Measurements from ENCODE around the gene DPP10.
"Not testable (repeated sequence)": the region's sequence is repeated elsewhere in the genome, so short reads cannot be mapped to it uniquely, and the experiment has no call there.

DPP10 gene

GRCh38 chr2:115305712-115306111, 863.3 kb downstream of the DPP10 start:
- no peak for DNase-seq

- DNase-seq: no peak
Observed at GRCh38 chr2:115314119-115314518, 871.7 kb downstream of the DPP10 start.

DNA sequence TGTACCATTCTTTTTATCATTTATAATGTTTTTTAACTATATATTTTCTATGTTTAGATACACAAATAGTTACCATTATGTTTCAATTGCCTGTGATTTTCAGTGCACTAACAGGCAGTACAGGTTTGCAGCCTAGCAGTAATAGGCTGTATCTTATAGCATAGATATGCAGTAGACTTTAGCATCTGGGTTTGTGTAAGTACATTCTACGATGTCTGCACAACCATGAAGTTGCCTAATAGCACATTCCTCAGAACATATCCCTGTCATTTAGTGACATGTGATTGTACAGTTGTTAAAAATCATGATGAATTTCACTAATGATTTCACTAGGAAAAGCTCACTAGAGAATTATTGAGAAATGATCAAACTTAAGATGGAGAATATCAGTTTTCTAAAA, 884.6 kb downstream of the DPP10 start:
- no peak for DNase-seq

DNA sequence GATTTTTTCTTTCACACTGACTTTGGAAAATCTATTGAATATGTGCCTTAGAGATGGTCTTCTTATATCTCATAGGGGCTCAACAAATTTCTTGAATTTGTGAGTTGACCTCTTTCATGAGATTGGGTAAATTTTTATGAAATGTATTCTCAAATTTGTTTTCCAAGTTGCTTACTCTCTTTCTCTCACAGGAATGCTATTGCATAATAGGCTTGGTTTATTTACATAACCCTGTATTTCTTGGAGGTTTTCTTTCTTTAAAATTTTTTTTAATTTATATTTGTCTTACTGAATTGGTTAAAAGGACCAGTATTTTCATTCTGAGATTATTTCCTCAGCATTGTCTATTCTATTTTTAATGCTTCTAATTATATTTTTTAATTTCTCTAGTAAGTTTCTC, 917.1 kb downstream of the DPP10 start:
- DNase-seq: no peak

DNA sequence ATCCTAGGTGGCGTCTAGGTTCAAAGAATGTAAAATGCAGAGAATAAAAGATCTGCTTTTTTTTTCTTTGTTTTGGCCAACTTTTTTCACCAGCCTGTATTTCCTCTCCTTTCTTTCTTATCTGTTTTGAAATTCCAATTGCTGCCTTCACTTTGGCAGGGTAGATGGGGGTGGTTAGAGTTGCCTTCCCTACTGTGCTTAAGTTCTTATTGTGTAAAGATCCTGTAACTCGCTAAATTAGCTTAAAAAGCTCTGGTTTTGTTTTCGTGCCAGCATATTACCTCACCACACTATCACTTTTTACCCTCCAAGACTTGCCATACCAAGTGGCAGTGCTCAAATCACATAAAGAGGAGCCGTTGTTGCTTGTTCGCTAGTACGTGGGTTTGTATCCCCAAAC, 921.7 kb downstream of the DPP10 start:
- DNase-seq: no peak

DNA sequence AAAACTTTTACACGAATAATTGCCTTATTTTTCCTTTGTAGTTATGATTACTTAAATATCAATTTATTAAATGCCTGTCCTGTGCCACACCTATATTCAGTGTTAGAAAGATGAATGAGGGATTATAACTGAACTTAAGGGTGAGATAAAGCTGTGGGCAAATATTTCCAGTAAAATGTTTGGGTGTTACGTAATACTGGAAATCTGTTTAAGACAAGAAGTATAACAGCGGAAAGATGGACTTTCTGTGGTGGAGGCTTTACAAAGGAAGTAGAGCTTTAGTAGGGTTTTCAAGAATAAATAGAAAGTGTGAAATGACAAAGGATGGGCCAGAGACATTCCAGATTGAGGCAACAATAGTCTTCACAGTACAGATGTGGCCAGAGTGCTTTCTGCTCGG, 927.0 kb downstream of the DPP10 start:
- DNase-seq: no peak

GRCh38 chr2:115374981-115375380, 932.5 kb downstream of the DPP10 start:
- DNase-seq: no peak

DNA sequence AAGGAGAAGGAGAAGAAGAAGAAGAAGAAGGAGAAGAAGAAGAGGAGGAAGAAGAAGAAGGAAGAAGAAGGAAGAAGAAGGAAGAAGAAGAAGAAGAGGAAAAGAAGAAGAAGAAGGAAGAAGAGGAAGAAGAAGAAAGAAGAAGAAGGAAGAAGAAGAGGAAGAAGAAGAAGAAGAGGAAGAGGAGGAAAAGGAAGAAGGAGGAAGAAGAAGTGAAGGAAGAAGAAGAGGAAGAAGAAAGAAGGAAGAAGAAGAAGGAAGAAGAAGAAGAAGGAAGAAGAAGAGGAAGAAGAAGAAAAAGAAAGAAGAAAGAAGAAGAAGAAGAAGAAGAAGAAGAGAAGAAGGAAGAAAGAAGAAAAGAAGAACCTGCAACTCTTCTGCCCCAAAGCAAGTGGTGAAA, 942.0 kb downstream of the DPP10 start:
- DNase-seq: no peak

- DNase-seq: no peak
Observed at GRCh38 chr2:115386465-115386864, 944.0 kb downstream of the DPP10 start.

DNA sequence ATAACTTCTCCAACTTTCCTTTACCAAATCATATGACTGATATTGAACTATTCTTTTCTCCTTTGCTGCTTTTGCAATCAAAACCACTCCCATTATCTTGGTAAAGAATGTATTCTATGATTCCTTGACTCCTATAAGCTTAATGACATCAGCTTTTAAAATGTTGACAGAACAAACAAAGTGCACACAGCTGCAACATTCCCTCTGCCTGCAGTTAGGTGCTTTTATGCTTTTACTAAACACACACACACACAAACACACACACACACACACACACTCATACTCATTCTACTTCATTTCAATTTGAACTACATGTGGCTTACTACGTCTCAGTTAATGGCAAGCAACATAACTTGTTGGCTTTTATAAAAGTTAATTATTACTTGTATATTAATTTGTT, 946.6 kb downstream of the DPP10 start:
- DNase-seq: no peak

DNA sequence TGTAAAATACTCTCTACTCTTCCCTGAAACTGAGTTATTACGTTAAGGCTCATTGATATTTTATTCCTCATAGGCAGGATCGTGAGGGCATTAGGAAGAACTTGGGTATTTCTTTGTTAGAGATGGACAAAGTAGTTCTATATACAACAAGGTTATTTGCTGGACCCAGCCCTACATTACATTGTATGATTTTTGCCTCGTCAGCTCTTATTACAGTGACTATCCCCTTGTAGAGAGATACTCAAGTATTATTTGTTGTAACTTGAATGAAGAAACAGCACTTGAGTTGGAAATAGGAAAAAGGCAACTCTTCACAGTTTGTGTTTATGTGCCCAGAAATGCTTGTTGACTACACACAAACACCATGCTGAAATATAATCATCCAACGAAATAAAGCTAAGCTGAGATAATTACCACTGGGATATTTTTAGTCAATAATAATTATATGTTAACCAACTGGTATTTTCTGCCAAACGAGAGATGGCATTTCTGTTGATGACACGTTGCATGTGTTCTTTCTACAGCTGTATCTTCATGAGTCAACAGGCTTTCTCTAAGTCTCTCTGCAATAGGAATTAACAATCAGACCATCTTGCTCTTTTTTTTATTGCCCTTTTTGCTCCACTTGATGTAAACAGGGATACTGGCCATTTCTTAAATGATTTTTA, 947.6 kb downstream of the DPP10 start:
- no peak for DNase-seq

DNA sequence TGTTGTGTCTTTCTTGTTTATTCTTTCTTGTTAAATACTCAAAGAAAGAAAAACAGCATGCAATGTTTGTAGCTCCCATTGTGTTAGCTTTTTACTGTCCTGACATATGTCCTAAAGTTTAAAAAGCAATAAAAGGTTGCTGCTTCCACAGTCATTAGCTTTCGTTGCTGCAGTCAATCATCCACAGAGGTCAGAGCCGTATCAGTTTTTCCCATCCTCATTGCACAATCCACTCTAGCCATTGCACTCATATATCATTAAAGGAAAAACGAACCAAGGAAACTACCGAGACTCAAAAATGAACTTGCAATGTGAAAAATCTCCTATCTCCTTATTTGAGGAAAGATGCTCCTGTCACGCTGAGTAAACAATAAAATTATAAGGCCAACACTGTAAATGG, 954.1 kb downstream of the DPP10 start:
- no peak for DNase-seq

GRCh38 chr2:115400940-115401339, 958.5 kb downstream of the DPP10 start:
- DNase-seq: no peak

GRCh38 chr2:115412501-115412900, 970.1 kb downstream of the DPP10 start:
- no peak for DNase-seq

DNA sequence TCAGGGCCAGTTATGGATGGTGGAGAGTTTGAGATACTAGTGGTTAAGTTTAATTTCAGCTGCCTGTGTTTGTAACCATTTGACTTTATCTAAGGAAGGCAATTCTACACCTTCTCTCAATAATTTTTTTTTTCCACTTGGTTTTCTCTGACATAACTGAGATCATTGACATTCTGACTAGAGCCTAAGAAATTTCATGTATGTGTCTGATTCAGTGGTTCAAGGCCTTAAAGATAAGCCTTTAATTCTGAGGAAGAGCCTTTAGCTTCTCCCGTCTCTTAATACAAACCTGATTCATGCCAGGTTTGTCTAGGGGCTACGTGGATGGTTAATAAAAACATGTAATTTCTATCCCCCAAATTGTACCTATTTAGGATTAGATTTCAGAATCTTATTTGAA, 971.4 kb downstream of the DPP10 start:
- no peak for DNase-seq

GRCh38 chr2:115414466-115414865, 972.0 kb downstream of the DPP10 start:
- DNase-seq: no peak

DNA sequence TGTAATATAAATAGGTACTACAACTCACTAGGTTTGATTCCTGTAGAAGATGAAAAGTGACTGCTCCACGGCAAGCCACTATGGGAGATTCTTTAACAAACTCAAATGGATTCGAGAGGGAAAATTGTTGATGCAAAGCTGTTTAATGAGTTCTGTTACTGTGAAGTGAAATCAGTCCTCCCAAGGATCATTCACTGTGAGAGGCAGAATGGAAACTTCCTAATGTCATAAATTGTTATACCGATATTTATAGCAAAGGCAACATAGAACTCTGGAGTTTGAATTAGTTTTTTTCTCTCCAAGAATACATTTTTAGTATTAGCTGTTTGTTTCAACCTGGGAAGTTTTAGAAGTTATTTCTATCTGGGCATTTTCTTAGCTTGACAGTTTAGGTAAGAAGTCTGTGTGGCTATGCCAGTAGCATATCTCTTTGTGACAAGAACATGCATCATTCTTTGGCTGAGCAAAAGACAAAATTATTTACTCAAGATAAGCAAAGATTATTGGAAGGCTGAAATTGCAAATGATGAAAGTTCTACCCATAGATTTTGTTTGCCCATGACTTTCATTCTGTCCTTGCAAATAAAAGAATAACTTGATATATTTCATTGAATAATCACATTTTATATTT, 979.7 kb downstream of the DPP10 start:
- no peak for DNase-seq

DNA sequence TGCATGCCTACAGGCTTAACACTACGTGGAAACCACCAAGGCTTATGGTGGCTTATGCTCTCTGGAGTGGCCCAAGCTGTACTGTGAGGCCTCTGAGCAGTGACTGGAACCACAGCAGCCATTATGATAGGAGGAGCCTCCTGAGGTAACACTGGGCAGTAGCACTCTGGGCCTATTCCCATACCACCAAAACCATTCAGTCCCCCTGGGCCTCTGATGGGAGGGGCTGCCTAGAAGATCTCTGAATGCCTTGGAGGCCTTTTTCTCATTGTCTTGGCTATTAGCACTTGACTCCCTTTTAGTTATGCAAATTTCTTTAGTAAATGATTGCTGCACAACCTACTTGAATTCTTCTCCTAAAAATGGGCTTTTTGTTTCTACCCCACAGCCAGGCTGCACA, 985.0 kb downstream of the DPP10 start:
- no peak for DNase-seq

GRCh38 chr2:115440746-115441145, 998.3 kb downstream of the DPP10 start:
- DNase-seq: not testable (repeated sequence)

- DNase-seq: no peak
Observed at GRCh38 chr2:115443539-115444185, 1001.2 kb downstream of the DPP10 start.

DNA sequence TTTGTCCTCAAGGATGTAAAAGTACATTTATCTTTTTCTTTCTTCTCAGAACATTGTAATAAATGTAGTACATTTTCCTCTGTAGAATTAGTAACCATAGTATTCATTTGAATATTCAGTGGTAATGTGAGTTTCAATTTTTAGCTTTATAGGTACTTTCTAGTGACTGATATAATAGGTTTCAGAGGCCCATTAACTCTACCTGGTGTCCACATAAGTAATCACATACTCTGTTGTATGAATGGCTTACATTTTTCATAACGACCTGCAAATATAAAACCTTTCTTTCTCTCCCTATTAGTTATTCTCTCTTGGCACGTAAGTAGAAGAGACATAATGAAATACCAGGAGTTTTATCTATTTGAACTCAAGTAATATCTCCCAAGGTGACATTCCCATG, 1017.6 kb downstream of the DPP10 start:
- DNase-seq: no peak

DNA sequence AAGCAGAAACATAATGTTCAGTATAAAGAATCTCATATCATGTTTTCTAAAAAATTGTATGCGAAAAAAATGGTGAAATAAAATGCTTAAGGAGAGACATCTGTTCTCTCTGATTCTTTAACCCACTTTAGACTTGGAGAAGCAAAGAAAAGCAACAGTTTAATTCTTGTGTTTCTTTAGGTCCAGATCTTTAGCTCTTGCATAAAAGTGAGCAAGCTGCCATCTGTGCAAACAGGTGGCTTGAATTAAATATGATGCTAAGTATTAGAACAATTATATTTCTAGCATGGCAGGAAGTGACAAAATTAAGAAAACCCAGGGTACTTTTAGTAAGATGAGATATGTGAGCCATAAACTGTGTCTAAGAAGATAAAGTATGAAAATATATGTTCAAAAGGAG, 1038.3 kb downstream of the DPP10 start:
- DNase-seq: no peak

DNA sequence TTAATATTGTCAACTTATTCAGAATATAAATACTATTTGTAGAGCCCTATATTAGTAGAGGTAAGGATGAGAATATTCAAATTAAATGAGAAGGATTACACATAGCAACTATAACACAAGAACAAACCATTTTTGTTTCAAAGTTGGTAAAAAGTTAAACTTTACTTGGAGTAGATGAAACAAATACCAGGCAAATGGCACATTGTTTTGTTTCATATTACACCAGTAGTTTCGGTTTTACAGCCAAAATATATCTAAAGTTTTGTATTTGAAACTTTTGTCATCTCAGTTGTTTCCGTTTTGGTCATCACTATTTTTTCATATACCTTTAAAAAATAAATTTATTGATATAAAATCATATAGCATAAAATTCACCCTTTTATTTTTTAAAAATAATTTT, 1039.4 kb downstream of the DPP10 start:
- no peak for DNase-seq

- DNase-seq: no peak
Observed at GRCh38 chr2:115483666-115484065, 1041.2 kb downstream of the DPP10 start.

- DNase-seq: no peak
Observed at GRCh38 chr2:115484486-115484885, 1042.0 kb downstream of the DPP10 start.
